HUDEP-2 (cell line): Measurements from ENCODE around the gene FHIT.

Source experiments
- DNase-seq, 76 experiments: peaks; one replicate each; lab custom pipeline; 2025; ENCODE audit not compliant: unreplicated experiment in 76 of 76; lab: John Stamatoyannopoulos, UW

FHIT gene

DNA sequence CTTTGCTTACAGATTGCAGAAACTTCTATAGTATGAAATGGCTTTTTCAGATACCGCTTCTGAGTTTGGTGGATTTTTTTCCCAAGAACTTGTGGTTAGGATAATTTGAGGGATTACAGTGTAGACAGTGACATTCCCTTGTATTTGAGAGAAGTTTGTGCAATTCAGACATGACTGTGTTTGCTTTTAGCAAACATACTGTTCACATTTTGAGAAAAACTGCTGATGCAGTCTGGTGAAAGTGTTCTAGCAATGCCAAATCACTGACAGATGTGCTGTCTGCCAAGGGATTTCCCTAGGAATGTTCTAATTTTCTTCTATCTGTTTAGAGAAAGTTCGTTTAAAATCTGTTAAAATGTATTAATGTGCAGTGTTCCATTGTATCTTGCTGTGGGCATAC is 652.6 kb downstream of the FHIT start:
- no peak for DNase-seq

DNA sequence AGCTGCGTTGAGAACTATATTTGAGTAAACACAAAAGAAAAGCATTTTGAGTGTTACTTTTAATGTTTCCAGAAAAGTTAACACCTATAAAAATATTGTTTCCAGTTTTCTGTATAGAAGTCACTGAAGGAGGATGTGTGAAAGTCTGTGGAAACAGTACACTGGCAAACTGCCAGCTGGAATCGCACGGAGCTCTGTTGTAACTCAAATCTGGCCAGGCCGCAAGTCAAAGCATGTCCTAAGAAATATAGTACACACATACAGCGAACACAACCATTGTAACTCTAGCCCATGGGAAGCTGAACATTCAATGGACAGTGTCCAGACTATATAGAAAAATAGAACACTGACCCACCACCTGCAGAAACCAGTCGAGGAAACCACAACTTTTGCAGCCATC is 657.2 kb downstream of the FHIT start:
- no peak for DNase-seq

DNA sequence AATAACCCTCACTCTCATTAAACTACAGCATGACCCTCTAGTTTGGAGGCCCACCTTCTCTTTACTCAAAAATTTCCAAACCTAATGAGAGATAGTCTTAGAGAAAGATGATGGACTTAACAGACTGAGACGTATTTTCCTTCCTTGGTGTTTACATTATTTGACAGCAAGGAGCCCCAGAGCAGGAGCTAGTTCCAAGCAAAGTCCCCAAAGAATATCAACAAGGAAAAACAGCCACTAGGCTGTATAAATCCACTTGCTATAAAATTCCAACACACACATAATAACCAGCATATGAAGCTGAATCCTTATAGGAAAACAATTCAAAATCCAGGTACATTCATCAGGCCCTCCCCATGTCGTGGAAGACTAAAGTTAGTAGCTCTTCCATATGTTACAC is 660.0 kb downstream of the FHIT start:
- no peak for DNase-seq

DNA sequence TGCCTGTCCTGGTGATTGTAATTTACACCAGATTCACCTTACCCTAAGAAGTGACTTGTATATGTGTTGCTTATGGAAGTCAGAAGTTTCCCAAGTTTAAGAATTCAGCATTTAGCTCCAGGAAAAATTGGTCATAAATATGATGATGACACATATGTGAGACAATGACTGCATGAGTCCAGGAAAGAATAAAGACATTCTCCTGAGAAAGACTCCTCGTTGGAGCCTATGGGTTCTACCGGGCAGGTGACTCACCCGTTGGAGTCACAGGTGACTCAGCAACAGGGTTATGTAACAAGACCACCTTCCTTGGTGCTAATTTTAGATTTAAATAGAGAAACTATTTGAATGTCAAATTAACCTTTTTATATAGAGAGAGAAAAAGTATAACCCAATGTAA is 662.4 kb downstream of the FHIT start:
- DNase-seq, result no peak

DNA sequence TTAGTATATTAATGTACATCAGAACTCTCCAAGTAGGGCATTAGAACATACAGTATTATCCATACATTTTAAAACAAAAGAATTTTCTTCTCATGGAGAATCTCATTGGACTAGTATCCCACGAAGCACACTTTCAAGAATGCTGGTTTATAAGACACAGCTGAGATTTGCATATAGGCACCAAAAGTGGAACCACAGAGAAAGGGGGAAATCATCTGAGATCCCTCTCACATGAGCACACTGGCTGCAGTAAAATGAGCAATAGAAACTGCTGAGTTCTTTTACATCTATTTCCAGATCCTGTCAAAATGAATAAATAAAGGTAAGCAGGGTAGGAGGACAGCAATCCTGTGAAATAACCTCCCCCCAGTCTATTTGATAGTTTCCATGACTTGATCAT is 665.3 kb downstream of the FHIT start:
- DNase-seq, result no peak

DNA sequence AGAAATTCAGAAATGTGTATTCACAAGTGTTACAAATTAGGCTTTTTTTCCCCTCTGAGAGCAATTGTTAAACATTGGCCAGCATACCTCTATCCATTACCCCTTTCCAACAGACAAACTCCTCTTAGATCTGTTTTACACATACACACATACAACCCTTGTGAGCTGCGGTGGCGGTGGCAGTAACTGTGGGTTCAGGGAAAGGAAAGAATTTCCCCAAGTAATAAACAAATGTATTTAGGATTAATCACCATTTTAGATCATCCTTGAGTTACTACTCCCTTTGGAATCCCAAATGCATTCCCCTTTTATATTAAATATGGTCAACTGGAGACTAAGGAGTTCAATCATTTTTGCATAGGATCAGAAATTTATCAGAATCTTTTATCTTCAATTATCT is 667.0 kb downstream of the FHIT start:
- DNase-seq, result no peak

DNA sequence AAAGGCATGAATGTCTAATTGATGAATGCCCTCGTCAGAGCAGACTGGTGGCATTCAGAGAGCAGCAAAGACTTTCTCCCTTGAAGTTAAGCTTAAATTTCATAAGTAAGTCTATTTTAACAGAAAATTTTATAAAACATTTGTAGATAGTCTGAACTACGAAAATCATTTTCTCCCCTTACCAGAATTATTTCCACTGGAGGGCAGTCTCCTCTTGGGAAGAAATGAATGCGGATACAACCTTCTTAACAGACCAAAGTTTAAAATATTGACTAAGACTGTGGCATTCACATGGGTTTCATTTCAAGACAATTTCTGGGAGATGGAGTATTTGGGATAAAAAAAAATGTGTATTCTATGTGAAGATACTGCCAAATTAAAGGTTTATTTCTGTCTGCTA is 669.0 kb downstream of the FHIT start:
- peak in 1 of 76 experiments; percentile 0 for DNase-seq

DNA sequence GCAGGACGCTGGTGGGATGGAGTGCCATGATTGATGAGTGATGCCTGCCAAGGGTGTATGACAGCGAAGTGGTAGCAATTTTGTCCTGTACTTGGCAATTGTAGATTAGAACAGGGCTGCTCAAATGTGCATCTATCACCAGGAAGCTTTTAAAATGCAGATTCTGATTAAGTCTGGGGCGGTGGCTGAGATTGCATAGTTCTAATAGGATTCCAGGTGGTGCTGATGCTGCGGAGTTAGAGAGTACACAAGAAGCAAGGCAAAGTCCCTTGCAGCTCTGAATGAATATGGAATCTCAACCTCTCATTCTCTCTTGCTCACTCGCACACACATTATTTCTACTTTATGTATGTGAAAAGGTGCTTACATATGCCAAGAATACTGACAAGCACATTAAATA is 670.4 kb downstream of the FHIT start:
- no peak for DNase-seq

DNA sequence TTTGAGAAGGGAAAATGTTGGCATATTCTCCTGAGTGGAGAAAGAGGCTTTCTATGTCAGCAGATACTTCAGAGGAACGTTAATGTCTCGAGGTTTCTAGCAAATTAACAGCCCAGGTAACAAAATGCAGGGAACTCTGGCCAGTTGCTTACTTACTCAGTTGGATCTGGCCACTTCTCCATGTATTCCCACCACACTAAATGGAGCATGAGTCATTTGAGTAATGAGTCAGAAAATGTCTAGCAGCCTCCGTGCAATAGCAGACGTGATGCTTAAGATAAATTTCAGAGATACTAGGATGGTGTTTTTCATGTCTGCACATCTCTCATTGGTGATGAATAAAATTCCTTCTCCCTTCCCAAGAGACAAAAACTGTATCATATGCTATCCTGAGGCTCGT is 671.5 kb downstream of the FHIT start:
- no peak for DNase-seq

DNA sequence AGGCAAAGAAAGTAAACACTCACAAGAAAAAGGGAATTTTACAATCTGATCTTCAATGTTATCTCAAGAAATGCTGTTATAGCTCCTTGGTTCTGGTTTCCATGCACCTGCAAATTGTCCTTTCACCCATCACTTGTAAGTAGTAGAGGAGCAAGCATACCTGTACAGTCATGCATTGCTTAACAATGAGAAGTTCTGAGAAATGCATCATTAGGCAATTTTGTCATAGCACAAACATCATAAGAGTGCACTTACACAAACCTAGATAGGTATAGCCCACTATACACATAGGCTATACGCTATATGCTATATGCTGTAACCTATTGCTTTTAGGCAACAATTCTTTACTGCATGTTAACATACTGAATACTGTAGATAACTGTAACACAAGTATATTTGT is 672.3 kb downstream of the FHIT start:
- no peak for DNase-seq

DNA sequence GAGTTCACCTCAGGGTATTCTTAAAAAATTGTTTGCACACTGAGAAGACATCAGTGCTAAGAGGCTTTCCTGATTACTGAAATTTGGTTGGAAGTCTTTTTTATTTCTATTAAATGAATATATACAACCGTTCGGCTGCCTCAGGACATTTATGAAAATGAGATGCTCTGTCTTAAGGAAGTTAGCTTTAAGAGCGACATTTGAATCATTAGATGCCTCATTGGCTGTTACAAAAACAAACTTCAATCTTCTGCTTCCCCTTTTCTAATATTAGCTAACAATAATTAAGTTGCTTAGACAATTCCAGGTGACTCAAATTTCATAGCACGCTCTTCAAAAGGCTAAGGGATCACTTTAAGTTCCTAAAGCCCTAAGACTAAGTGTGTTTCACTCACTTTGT is 673.7 kb downstream of the FHIT start:
- DNase-seq, result no peak

DNA sequence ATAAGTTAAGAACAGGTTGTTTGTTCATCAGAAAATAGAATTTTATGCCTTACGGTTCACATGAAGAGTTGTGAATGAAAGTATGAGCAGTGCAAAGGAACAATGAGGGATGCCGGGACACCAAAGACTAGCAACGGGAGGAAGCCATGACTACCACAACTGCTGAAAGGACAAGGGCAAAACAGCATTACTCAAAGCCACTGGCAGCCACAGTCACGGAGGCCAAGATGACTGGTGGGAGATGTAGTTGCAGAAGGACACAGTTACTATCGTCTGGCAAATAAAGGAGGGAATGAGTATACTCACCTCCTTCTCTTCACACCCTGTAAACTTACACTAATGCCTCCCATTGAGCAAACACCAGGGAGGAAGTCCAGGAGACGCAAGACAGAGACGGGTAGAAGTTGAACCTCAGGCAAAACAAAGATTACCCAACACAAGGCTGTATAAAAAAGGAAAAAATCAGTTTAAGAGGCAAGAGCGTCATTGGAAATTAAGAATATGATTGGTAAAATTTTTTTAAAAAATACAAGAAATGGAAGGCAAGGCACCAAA is 675.5 kb downstream of the FHIT start:
- no peak for DNase-seq

DNA sequence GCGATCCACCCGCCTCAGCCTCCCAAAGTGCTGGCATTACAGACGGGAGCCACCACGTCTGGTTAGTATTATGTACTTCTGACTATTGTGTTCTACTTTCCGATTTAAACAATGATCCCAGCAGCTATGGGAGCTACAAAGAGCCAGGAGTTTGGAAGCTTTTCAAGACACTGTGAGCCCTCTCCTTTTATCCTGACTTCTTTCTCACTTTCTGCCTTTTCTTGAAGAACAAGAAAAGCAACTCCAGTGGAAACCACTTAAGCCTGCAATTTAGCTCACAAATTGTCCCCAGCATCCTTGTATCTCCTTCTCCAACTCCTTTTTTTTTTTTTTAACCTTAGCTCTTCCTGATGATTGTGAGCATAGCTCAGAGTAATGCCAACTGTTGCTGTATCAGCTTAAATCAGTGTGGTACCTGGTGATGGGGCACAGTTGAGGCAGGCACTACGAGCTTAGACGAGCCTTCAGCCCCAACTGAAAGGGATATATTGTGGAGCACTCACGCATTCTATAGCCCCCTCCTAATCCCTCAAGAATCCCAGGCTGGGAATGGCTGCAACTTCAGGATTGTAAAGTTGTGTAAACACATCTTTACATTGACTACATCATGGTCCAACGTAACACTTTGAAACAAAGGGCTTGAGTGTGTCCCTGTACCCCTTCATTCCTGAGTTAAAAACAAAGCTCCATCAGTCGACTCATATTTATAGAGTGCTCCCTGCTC is 677.0 kb downstream of the FHIT start:
- DNase-seq, result no peak

DNA sequence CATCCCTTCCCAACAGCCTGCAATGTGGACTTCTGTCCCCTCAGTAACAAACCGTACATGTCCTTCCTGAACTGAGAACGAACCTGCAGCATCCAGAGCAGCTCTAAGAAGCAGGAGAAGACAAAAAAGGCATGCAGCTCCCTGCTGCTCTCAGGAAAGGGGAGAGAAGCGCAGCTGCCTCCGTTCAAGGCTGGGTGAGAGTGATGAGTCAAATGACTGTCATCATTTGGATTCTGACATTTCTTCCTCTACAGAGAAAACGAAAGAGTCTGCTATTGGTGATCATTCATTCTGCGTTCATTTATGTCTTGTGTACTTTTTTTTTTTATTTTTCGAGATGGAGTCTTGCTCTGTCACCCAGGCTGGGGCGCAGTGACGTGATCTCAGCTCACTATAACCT is 677.8 kb downstream of the FHIT start:
- no peak for DNase-seq

DNA sequence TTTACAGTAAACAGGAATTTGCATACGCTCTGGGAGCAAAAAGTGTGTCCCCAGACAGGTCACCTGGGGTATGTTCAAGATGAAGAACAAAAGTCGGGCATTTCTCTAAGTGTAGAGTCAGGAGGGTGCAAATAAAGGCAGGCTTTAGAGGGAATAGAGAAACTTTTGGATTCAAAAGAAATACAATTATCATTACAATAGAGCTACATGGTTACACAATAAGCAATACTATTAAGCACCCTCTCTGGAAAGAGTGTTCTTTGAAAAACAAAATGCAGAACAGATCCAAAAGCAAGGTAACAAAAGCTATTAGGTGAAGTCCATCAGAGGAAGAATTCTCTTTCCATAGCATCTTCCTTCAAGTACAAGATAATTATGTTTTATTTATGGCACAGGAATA is 679.7 kb downstream of the FHIT start:
- no peak for DNase-seq

DNA sequence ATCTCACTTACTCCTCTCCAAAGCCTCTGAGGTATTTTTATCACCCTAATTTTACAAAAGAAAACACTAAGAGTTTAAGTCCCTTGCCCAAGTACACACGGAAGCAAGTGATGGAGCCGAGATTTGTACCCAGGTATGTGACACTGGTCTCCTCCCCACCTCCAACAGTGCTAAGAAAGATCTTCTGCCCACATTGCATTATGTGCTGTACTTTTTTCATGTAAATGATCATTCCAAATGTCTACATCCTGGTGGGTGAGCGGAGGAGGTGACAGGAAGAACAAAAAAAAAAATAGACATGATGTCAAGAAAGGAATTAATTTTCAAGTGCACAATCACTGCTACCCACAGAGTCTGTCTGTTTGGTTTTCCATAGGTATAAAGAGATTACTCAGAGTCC is 694.1 kb downstream of the FHIT start:
- DNase-seq, result no peak

DNA sequence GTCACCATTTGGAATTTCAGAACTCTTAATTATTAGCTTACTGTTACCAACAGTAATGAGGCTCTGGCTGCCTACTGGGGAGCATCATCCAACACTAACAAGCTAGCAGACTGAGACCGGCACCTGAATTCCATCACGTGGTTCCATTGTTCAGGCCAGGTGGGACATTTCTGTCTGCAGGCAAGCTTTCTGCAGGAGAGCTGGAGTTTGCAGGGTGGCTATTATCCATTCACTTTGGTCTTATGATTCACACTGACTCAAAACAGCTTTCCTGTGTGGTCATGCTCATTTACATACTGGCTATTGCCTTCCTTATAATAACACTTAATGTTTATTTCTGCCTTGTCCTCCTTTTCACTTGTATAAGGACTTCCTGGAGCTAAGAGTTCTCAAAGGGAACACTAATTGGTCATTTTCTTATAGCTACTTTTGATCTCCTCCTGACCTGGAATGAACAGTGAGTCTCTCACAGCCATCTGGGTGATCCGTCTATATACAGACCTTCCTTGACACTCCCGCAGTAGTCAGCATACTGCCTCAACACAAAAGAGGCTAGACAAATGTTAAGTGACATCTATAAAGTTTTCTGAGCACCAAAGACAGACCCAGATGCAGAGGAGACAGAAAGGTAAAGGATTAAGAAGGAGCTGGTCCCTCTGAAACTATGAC is 695.4 kb downstream of the FHIT start:
- no peak for DNase-seq

DNA sequence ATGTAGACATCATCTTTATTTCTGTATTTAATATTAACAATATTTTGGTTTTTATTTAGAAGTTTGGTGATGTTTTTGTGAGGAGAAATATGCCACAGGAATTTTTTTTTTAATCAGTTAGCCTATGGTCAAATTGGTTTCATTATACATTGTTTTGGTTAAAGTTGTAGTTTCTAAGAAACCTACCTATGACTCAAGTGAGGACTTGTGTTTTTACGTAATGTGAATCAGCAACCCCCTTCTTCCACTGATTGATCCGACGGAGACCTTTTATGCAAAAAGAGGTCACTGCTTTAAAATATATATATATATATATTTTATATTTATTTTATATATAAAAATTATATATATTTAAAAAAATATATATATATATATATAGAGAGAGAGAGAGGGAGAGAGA is 698.1 kb downstream of the FHIT start:
- no peak for DNase-seq

DNA sequence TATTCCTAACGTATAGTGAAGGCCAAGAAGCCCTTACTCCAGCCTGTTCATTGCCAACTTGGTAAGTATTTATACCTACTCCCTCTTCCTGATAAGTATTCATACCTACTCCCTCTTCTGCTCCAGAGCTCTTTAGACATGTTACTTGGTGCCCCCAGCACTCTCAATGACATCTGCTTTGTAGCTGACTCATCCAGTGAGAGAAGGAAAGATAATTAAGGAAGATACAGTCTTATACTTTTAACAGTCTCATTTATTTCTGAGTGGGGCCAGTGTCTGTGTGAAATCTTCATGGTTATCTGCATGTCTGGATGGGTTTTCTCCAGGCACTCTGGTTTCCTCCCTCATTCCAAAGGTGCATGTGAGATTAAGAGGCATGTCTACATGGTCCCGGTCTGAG is 698.7 kb downstream of the FHIT start:
- DNase-seq, result no peak

DNA sequence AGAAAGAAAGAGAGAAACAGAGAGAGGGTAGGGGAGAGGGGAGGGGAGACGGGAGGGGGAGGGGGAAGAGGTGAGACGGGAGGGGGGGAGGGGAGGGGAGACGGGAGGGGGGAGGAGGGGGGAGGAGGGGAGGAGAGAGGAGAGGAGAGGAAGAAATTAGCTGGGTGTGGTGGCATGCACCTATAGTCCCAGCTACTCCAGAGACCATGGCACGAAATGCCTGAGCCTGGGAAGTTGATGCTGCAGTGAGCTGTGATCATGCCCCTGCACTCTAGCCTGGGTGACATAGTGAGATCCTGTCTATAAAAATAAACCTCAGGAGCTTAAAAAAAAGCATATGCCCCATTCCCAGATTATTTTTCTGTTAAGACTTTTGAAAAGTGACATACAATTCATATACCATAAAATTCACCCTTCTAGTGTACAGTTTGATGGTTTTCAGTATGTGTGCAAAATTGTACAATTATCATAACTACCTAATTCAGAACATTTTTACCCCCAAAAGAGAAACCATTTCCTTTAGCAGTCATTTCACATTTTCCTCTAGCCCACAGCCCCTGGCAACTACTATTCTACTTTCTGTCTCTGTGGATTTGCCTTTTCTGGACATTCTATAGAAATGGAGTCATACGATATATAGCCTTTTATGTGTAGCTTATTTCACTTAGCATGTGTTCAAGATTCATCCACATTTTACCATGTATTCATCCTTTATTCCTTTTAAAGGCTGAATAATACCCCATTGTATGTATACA is 699.6 kb downstream of the FHIT start:
- DNase-seq, result no peak

DNA sequence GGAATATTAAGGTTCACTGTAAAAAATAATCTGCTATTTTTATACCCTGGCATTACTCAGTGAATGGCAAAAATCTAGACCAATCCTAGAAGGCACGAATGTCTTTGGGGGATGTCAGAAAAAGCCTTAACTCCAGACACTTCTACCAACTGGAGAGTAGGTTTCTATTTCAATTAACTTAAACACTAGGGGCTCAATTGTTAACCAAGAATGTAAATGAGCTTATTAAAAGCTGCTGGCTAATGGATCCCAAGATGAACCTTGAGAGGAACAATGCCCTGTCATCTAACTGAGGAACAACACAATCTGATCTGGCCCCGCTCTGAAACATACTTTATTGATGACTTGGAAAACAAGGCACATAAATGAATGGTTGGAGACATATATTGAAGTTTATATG is 701.4 kb downstream of the FHIT start:
- DNase-seq, result no peak

DNA sequence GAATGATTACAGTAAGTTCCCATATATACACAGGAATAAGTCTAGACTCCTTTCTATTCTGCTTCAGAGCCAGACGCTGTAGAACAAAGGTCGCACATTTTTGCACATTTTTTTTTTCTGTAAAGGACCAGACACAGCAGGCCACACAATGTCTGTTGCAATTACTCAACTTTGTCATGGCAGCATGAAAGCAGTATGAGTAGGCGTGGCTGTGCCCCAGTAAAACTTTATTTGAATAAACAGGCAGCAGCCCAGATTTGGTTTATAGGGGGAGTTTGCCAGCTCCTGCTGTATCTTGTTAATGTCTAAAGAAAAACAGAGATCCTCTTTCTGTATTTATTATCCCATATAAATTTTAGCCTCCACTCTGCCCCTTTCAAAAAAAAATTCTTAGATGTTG is 708.3 kb downstream of the FHIT start:
- DNase-seq, result no peak
